HL-60/S4 treated with retinoic acid at 250 ng/mL for 4 days and 3 days (cell line): Measurements from ENCODE around the gene HOXA10.

Experiments
- in situ Hi-C: fragments of 300-500 bp; cut with MboI; formaldehyde crosslinking; loops from 2 replicates; pipeline ENCODE4 v1.7.0; 2022; ENCODE audit warnings: low sequenced_read_pairs

The HOXA10 gene

GRCh38 chr7:27192546-27193334 is 18.6 kb upstream of the HOXA10 start:
- in situ Hi-C loops = loop anchor here (25.0 kb wide), 1 partner anchor 1305 kb away; no protein-coding TSS in a partner anchor

GRCh38 chr7:27191833-27192545 is 17.9 kb upstream of the HOXA10 start:
- in situ Hi-C loops = loop anchor here (25.0 kb wide), 1 partner anchor 1305 kb away; no protein-coding TSS in a partner anchor

- in situ Hi-C loops = loop anchor here (25.0 kb wide), 1 partner anchor 1304 kb away; no protein-coding TSS in a partner anchor
Measured at GRCh38 chr7:27191161-27191731, 17.1 kb upstream of the HOXA10 start.

GRCh38 chr7:27189997-27190748 is 16.1 kb upstream of the HOXA10 start:
- in situ Hi-C loops = loop anchor here (25.0 kb wide), 1 partner anchor 1303 kb away; no protein-coding TSS in a partner anchor

GRCh38 chr7:27189295-27189996 is 15.3 kb upstream of the HOXA10 start:
- in situ Hi-C loops = loop anchor here (25.0 kb wide), 1 partner anchor 1302 kb away; no protein-coding TSS in a partner anchor

- in situ Hi-C loops = loop anchor here (25.0 kb wide), 1 partner anchor 1301 kb away; no protein-coding TSS in a partner anchor
Measured at GRCh38 chr7:27188386-27189294, 14.5 kb upstream of the HOXA10 start.

- in situ Hi-C loops = loop anchor here (25.0 kb wide), 1 partner anchor 1300 kb away; no protein-coding TSS in a partner anchor
Measured at GRCh38 chr7:27187475-27188385, 13.6 kb upstream of the HOXA10 start.

GRCh38 chr7:27186668-27187474 is 12.8 kb upstream of the HOXA10 start:
- in situ Hi-C loops = loop anchor here (25.0 kb wide), 1 partner anchor 1300 kb away; no protein-coding TSS in a partner anchor

GRCh38 chr7:27185854-27186667 is 11.9 kb upstream of the HOXA10 start:
- in situ Hi-C loops = loop anchor here (25.0 kb wide), 1 partner anchor 1299 kb away; no protein-coding TSS in a partner anchor

- in situ Hi-C loops = loop anchor here (25.0 kb wide), 1 partner anchor 1298 kb away; no protein-coding TSS in a partner anchor
Measured at GRCh38 chr7:27185013-27185853, 11.1 kb upstream of the HOXA10 start, which contains the start of gene HOXA11. Gene HOXA11 (minus strand): TSS chr7:27185232. CDS start chr7:27185144, 88 bp downstream.

- in situ Hi-C loops = loop anchor here (25.0 kb wide), 1 partner anchor 1297 kb away; no protein-coding TSS in a partner anchor
Measured at GRCh38 chr7:27184337-27185012, 10.4 kb upstream of the HOXA10 start.

GRCh38 chr7:27183682-27184336 is 9.7 kb upstream of the HOXA10 start:
- in situ Hi-C loops = loop anchor here (25.0 kb wide), 1 partner anchor 1297 kb away; no protein-coding TSS in a partner anchor

- in situ Hi-C loops = loop anchor here (25.0 kb wide), 1 partner anchor 1296 kb away; no protein-coding TSS in a partner anchor
Measured at GRCh38 chr7:27182861-27183681, 9.0 kb upstream of the HOXA10 start.
